HG03469 (cell line): ENCODE measurements around the gene ZNF827.
A peak's percentile ranks its signal among the peaks of the same experiment; 100 is the strongest.

Experiments used
- ATAC-seq: cut with Tn5 transposase; IDR thresholded peaks from one replicate; pipeline ENCODE4 v1.9.1; 2021; ENCODE audit warnings: mild to moderate bottlenecking, moderate library complexity, moderate number of reproducible peaks; ENCODE audit not compliant: unreplicated experiment

Gene ZNF827

DNA sequence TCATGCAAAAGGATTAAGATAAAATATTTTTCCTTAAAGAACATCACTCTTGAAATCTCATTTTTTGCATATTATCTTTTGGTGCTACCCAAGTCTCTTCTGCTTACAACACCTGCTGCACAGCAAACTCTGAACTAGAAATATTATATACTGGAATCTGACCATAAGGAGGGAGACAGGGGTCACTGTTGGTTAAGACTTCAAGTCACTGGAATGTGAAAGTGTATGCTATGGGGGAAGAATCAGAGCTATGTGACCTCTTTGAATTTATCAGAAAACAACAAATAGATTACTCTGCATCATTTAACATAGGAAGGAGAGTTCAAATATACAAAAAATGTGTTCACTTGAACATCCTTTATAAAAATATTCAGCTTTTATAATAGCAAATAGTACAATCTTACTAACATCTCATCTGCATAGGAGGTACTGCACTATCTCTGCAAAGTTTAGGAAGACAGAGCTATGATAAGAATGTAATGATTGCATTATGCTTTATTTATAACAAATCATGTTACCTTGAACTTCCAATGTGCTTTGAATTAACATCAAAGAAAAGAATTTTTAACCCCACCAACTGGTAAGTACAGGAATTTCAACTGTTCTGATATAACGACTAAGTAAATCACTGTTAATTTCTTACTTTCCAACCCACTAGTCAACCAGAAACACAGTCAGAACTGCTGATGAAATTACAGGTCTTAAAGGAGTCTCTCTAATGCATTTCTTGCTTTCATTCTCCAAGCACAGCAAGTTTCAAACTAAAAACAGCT is 69.8 kb downstream of the ZNF827 start:
- peak; percentile 61 for ATAC-seq

DNA sequence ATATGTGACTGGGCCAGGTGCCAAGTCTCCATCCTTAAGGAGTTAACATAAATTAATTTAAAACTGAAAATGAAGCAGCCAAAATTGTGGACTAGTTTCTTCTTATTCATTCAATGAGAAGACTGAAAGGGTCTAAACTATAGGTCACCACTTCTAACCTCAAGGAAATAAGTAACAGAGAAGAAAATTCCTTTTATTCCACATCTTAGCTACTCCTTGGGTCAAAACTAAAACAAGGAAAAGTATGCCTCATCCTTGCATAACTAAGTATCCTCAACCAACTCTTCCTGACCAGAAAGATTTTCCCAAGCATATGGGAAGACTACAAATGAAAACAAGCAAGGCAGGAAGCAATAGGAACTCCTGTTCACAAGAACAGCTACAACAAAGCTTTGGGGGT is 71.2 kb downstream of the ZNF827 start:
- ATAC-seq: no peak

DNA sequence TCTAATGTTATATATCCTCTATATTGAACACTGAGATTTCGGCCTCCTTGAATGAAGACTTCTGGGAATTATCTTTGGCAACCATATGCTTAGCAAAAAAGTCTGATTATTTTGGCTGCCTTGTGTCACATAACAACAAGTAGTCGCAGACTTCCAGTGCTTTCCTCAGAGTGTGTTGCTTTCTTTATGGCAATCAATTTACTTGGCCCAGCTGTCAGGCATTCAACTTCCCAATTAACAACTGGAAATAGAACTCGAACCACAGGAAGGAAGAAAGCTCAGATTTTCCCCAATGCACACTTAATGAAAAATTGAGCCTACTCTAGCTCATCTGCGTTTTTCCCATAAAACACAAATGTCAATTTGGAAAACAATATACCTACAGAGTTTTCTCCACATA is 71.6 kb downstream of the ZNF827 start:
- ATAC-seq: no peak

DNA sequence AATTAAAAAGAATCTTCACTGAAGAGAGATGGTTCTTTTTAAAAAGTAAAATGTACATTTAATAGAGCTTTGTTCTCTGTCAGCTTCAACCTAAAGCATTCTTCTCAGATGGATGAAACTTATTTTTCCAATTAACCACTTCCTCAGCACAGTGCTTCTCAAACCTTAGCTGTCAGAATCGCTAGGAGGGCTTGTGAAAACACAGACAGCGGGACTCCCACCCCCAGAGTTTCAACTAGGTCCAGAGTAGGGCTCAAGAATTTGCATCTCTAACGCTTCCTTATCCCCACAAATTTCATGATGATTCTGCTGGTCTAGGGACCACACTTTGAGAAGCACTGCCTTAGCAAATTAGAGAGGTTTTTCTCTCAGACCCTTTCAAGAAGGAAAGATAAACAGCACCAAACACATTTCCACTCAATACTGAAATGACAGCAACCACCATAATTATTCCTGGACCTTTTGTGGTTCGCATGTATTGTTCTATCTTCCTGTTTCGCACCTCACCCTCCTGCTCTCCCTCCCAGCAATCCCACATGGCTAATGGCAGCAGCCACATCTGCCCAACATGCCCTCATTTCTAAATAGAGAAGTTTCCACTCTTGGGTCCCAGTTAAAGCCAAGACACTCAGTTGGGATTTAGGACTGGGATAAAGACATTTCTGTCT is 73.2 kb downstream of the ZNF827 start:
- no peak for ATAC-seq

DNA sequence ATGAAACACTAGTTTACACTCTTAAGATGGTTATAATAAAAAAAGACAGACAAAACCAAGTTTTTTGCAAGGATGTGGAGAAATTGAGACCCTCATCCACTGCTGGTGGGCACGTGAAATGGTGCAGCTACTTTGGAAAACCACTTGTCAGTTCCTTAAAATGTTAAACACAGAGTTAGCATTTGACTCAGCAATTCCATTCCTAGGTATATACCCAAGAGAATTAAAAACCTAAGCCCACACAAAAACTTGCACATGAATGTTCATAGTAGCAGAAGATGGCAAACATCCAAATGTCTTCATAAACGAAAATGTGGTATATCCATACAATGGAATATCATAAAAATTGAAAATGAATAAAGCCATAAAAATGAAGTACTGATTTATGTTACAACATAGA is 75.4 kb downstream of the ZNF827 start:
- ATAC-seq: no peak

DNA sequence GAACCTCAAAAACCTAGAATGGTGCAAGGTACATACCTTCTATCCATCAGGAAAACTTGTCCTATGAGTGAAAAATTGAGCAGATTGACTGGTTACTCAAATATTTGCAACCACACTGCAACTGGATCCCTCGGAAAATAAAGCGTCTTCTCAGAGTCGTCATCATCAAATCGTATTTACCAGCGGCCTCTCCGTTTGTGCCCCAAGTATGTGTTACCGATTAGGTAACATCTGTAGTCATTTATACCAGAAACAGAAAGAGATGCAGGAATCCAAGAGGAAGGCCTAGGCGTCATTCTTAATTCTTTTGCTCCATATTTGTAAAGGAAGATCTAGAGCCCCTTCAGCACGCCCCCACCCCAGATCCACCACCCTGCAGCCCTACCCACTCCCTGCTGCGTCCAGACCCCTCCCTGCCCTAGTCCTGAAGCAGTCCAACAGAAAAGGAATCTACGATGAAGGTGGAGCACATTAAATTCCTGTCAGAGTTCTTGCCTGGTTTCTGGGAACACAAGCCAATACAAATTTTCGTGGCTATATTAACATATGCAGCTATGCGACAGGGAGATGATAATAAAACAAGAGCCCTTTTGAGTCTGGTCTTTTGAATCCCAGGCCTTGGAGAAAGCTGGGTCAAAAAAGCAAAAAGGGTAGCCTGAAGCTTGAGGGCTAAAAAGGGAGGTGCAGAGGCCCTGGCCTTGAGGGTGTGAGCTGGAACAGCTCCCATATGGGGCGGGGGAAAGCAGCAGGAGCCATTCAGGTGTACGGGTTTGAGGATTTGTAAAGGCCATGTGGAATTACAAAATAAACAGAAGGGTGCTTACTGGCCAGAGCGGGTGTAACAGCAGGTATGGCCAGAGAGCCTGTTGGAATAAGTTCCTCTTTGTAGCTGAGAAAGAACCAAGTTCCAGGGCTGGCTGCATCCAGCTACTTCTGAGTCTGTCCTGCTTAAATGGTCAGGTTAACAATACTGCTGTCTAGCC is 77.0 kb downstream of the ZNF827 start:
- ATAC-seq: no peak

DNA sequence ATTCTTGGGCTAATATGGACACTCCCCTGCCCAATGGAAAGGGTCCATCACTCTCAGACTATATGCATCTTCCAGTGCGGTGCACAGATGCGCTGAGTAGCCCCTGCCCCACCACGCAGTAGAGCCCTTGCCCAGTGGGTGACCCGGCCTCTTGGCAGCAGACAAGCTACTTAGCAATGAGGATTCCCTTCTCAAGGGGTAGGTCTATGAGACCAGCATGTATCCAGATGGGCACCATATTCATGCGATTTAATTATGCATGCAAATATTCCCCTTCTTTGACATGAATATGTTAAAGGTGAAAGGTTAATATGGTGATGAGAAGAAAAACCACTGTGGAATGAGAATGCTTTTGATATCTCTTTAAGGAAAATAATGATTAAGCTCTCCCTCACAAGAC is 77.7 kb downstream of the ZNF827 start:
- ATAC-seq: no peak

DNA sequence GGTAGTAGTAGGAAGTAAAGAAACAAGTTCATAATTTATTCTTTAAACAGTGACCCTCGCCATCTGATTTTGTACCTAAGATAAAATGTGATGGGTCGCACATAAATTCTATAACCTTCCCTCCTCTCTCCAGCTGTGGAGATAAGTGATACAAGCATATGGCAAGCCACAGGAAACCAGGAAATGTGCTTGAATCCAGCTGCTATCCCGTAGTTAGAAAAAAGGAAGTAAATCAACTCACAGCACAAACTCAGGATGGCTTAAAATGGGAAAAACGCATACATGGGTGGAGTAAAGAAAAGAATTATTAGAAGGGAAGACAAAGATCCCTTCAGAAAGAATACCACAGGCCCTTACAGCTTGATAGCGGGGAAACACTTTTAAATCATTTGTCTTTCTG is 78.2 kb downstream of the ZNF827 start:
- no peak for ATAC-seq

DNA sequence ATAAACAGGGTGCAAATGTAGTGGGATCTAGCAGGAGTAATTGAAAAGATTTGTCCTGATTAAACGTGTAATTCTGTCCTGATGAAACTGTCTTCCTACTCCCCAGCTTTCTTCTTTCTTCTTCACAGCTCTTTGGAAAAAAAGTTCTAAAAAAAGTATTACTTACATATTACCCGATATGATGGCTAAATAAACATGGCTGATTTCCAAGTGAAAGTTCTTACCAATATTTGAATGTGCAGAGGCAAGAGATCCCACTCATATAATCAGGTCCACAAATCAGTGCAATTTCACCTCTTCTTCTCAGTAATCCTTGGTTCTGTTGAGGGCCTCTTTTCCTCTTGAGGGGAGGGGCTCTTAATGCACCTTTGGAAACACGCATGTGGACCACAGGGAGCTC is 78.7 kb downstream of the ZNF827 start:
- ATAC-seq: no peak

DNA sequence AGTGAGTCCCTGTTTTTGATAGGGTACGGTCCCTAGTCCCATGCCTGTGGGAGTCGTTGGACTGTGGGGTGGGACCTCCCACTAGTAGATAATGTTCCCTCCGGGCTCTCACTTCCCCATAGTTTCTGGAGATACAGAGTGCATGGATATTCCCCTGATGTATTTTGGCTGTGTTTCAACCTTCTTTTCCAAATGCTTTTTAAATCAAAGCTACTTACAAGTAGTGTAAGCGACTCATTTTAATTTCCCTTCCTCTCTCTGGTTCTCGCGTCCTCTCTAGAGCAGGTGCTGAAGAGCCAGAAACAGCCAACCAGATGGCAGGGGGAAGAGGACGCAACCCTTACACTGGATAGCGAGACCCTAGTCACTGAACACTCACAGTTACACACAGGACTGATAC is 79.2 kb downstream of the ZNF827 start:
- ATAC-seq: no peak

DNA sequence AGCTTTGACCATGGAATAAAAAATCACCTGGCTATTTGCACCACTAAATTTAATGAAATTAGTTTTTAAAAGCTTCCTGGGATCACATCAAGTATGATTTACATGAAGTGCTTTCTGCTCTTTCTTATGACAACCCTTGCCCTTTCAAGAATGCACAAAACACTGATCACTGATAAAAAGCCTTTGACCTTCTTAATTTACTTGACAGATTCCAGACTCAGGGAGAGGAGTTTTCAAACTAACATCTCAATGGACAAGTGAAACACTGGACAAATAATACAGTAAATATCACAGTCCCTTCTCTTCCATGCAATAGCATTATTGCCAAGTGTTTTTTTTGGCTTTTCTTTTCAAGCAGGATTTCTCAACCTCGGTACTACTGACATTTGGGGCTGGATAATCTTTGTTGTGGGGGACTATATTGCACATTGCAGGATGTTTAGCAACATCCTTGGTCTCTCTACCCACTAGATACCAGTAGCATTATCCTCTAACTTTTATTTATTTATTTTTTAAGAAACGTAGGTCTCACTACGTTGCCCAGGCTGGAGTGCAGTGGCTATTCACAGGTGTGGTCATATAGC is 86.3 kb downstream of the ZNF827 start:
- no peak for ATAC-seq

DNA sequence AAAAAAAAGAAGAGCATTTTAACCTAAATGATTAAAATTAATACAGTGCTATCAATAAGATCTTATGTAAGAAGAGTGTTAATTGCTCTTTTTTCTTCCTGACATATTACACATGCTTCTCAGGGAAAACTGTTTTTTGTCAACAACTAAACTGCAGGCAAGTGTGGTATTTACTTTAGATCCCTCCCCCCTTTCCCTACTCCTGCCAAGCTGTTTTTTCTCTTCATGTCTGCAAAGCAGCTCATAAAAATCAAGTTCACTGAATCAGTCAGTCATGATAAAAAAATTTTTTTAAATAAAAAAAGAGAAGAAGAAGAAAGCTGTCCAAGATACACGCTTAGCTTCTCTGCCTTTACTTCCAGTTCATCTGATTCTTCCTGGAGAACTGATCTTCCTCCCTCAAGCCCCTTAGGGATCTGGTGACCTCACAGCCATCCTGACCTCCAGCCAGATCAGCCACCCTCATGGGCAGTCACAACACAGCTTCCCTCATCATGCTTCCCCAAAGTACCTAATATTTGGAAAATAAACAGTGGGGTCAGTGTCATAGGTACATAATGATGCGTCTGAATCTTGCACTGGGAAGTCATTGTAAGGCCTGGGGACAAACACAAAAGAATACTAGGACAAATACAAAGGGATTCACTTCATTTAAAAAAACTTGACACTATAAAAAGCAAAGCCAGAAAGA is 87.0 kb downstream of the ZNF827 start:
- no peak for ATAC-seq

DNA sequence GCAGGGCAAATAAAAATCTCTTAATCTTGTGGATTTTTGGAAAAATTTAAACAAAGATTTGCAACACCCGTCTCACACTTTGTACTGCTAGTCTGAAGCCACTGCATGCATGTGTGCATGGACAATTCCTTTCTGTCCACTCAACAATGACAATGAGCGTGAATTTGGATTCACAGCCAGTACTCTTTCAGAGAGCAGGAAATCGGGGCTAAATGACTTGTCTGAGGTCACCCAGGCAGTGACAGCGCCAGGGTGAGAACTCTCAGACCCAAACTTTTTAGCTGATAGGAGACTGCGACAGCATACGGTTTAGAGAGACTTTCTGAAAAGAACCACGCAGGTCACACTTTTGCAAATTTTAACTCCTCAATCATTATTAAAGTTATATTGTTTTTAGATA is 90.9 kb downstream of the ZNF827 start:
- no peak for ATAC-seq

DNA sequence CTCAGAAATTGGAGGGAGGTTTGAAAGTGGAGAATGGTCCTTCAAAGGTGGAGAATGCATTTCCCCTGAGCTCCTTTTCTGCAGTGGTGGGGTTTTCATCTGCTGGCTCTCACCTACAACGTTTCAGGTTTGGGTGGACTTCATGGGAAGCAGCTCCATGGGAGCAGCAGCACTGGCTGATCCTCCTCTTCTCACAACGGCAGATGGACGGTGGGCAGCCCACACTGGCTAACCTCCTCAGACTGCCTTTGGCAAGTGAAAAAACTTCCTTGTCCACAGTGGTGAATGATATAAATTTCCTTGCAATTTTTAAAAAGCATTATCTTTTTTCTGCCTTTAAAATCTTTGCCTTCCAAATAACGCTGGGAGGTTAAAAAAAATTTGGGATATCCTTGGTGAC is 93.5 kb downstream of the ZNF827 start:
- ATAC-seq: no peak

DNA sequence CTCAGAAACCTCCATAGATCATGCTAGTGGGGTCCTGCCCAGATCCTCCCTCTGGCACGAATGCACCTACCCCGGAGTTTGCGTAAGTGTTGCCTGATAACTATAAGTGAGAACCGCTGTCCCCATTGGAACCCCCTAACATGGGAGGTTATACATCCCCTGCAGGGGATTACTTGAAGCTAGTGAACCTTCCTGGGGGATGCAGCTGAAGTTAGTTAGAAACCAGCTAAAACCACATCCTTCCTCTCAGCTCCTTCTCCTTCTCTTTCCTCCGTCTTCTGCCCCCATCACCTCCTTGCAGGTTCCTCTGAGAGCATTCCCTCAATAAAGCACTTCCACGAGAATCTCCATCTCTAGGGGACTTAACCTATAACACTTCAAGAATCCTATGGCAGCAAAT is 95.0 kb downstream of the ZNF827 start:
- no peak for ATAC-seq

DNA sequence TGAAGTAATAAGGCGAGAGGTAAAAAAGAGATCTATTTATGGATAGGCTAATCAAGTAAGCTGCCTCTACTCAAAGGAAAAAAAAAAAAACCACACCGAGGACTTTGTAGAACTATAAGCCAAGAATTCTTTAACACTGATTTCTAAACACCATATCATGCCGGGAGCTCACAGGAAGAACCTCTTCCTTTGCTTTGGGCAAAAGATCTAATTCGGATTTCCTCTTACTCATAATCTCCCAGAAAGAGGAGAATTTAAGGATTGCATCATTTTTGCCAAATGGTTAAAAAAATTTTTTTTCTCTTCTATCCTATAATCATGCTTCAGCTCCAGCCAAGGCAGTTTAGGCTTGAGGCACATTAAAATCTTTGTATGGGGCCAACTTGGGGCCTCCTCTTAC is 95.5 kb downstream of the ZNF827 start:
- no peak for ATAC-seq

DNA sequence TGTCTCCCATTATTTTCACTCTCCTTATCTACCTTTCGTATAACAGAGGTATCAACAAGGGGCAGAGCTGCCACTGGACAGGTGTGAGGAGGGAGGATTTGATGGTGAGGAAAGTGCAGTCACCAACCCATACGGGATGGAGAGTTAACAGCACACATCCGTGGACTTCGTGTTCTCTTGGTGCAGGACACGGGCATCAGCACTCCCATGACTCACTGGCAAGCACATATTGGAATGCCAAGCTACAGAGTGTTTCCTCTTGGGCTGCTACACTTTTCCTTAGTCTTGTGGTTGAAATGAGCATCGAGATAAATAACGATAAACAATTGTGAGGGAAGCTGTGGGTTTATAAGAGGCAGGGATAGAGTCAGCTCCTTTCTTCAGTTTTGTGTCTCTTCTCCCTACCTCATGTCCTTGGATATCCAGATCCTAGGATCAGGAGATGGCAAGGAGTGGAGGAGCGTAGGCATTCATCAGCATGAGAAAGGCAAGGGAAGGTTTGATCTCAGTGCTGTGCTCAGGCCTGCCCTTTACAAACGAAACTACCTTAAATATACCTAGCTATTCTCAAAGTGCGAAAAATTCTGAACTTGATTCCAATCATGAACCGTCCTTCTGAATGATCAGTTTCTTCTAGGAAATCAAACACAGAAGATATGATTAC is 96.3 kb downstream of the ZNF827 start:
- ATAC-seq: no peak

DNA sequence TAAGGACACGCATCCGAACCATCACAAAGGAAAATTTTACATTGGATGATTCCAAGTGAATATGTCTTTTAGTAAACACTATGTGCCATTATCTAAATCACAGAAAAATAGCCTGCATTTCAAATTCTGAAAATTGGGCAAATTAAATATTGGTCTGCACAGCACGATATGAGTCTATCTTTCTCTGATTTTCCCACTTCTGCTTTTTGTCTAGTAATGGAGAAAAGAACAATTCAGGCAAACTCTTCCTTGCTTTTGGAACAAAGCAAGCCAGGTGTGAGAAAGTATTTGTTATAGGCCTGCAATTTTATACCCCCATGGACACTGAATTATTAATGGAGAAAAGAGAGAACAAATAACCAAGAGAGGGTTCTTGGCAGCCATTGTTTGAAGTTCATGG is 97.8 kb downstream of the ZNF827 start:
- ATAC-seq: no peak

DNA sequence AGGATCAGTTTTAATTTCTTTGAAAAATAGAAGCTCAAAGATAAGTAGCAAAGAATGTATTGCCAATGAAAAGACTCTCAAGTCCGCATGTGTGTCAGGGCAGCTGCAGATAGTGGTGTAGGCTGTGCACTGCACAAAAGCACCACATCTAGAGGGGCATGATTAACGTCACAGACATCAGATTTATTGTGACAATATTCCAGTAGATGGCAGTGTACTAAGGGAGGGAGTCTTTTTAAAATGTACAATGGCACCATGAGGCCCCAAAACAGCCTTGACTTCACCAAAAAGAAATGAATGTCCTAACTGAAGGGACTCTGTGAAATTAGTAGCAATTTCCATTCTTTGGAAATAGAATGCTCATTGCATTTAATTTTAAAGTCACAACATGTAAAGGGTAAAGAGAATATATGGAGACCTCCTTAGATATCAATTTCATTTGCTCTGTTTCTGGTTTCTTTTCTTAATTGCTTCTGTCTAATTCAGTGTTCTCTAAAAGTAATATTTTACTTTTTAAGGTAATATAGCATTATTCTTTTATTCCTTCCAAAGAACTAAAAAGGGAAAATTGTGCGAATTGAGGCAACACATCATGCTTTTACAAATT is 98.4 kb downstream of the ZNF827 start:
- ATAC-seq: peak; percentile 96

DNA sequence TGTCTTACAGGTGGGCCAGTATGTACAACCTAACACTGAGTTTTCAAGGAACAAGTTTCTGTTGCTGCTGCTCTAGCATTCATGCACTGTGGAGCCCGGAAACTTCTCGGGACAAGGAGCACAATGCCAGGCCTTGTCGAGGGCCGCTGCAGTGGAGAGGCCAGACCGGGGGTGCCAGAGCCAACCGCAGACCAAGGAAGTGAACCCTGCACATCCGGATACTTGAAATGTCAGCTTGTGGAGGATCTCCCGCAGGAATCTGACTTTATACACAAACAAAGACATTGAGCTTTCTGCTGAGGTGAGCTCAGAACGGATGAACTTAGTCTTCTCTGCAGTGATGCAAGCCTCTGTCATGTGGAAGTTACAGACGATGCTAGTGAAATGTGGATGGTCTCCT is 99.5 kb downstream of the ZNF827 start:
- ATAC-seq: no peak
